Cardiac muscle cell (in vitro differentiated cells and primary cell): ENCODE results near the gene PLPPR1. TPM values are rescaled to one million over a fixed set of nuclear protein-coding genes. Genes with fewer than 3 reads are reported as not detected.

Experiments used
- DNase-seq, 2 donors: peaks; one replicate each; pipeline versions ENCODE4 v3.0.0 to v3.0.0-alpha.2; 2010 to 2017; ENCODE audit warnings: low read depth in 1 of 2, low spot score in 1 of 2
- H3K27ac ChIP-seq: fragments of 200-600 bp; sonication (generic); 2 replicates; pipeline ENCODE4 v1.5.1; 2016
- H3K27me3 ChIP-seq: fragments of 200-600 bp; sonication (generic); 2 replicates; pipeline ENCODE4 v1.6.0; 2016; ENCODE audit warnings: control low read depth
- H3K36me3 ChIP-seq: fragments of 200-600 bp; sonication (generic); 2 replicates; pipeline ENCODE4 v1.5.1; 2016; ENCODE audit warnings: control low read depth
- H3K4me1 ChIP-seq: fragments of 200-600 bp; sonication (generic); 2 replicates; pipeline ENCODE4 v1.8.1; 2017; ENCODE audit warnings: low read depth, mild to moderate bottlenecking, mixed run types
- H3K4me3 ChIP-seq: fragments of 200-600 bp; sonication (generic); 2 replicates; pipeline ENCODE4 v1.5.1; 2016; ENCODE audit warnings: mild to moderate bottlenecking
- H3K9me3 ChIP-seq: fragments of 200-600 bp; sonication (generic); 2 replicates; pipeline ENCODE4 v1.5.1; 2017; ENCODE audit warnings: low read depth, mild to moderate bottlenecking, control low read depth
- CTCF ChIP-seq: IDR thresholded peaks from 2 replicates; pipeline ENCODE4 v1.5.1; 2012; ENCODE audit warnings: low read depth, mild to moderate bottlenecking, low read length
- polyA plus RNA-seq: library from polyadenylated mRNA; unstranded; fragments of >200 nt; fragmentation: Nextera tagmentation; extraction: Ambion mirVana; gene quantifications from 2 replicates; pipeline ENCODE4 v1.2.1, GENCODE V29; 2016
- total RNA-seq: library from RNA; depleted of rRNA; stranded (reverse); fragments of >200 nt; gene quantifications from 2 replicates; pipeline ENCODE4 v1.2.3, GENCODE V29; 2016

PLPPR1 gene
- total and polyA plus RNA-seq, 2 experiments from 2014 or later: 0.98 to 1.2 TPM

GRCh38 chr9:101201630-101202029 is 173.1 kb downstream of the PLPPR1 start:
- no peak for DNase-seq
- H3K36me3 ChIP-seq: no peaks in the 10 kb centered on the region
- H3K27ac ChIP-seq: no peak overlapping the region
- peaks cover 4% of the 10 kb centered on the region for H3K27me3 ChIP-seq
- no peaks in the 10 kb centered on the region for H3K9me3 ChIP-seq
- H3K4me3 ChIP-seq: no peak overlapping the region
- H3K4me1 ChIP-seq: no peaks in the 10 kb centered on the region
- no peak for TF ChIP-seq CTCF

- no peak for DNase-seq
- Histone ChIP-seq H3K4me1 (no peaks in the 10 kb centered on the region), H3K9me3 (no peaks in the 10 kb centered on the region), H3K36me3 (no peaks in the 10 kb centered on the region), H3K27me3 (peaks cover 7% of the 10 kb centered on the region), H3K4me3 (no peak overlapping the region), H3K27ac (no peak overlapping the region)
- no peak for TF ChIP-seq CTCF
Measured at GRCh38 chr9:101209670-101210069, 181.1 kb downstream of the PLPPR1 start.

GRCh38 chr9:101212661-101213060 is 184.1 kb downstream of the PLPPR1 start:
- Histone ChIP-seq H3K27me3 (peaks cover 3% of the 10 kb centered on the region), H3K9me3 (no peaks in the 10 kb centered on the region), H3K4me1 (peaks cover under 1% of the 10 kb centered on the region), H3K27ac (no peak overlapping the region), H3K4me3 (no peak overlapping the region), H3K36me3 (no peaks in the 10 kb centered on the region)
- TF ChIP-seq CTCF: no peak
- DNase-seq: no peak

GRCh38 chr9:101219030-101219429 is 190.5 kb downstream of the PLPPR1 start:
- H3K9me3 ChIP-seq: no peaks in the 10 kb centered on the region
- H3K27me3 ChIP-seq: no peaks in the 10 kb centered on the region
- no peak for TF ChIP-seq CTCF
- H3K4me3 ChIP-seq: no peak overlapping the region
- no peak for DNase-seq
- peaks cover 13% of the 10 kb centered on the region for H3K4me1 ChIP-seq
- H3K27ac ChIP-seq: no peak overlapping the region
- no peaks in the 10 kb centered on the region for H3K36me3 ChIP-seq

- Histone ChIP-seq H3K9me3 (no peaks in the 10 kb centered on the region), H3K4me1 (peaks cover 13% of the 10 kb centered on the region), H3K27ac (no peak overlapping the region), H3K4me3 (no peak overlapping the region), H3K36me3 (no peaks in the 10 kb centered on the region), H3K27me3 (no peaks in the 10 kb centered on the region)
- no peak for TF ChIP-seq CTCF
- DNase-seq: no peak
Measured at GRCh38 chr9:101220341-101220740, 191.8 kb downstream of the PLPPR1 start.

- Histone ChIP-seq H3K36me3 (no peaks in the 10 kb centered on the region), H3K4me3 (no peak overlapping the region), H3K9me3 (no peaks in the 10 kb centered on the region), H3K27ac (no peak overlapping the region), H3K4me1 (no peaks in the 10 kb centered on the region), H3K27me3 (no peaks in the 10 kb centered on the region)
- DNase-seq: no peak
- no peak for TF ChIP-seq CTCF
Measured at GRCh38 chr9:101225271-101225670, 196.7 kb downstream of the PLPPR1 start.
